H54 (cell line): Measurements from ENCODE around the gene KRTAP10-12.

Experiments
- DNase-seq: peaks from one replicate; pipeline ENCODE4 v3.0.0; 2011; ENCODE audit warnings: low spot score, mixed read lengths; ENCODE audit not compliant: insufficient read length
- FAIRE-seq: peaks from 3 replicates; lab custom pipeline; 2011; peaks lifted over from hg19 to GRCh38; lab: Jason Lieb, UNC
- POLR2A ChIP-seq: IDR thresholded peaks from 2 replicates; pipeline ENCODE4 v1.6.1; 2011; ENCODE audit warnings: low read depth, mild to moderate bottlenecking, low read length

KRTAP10-12 gene

DNA sequence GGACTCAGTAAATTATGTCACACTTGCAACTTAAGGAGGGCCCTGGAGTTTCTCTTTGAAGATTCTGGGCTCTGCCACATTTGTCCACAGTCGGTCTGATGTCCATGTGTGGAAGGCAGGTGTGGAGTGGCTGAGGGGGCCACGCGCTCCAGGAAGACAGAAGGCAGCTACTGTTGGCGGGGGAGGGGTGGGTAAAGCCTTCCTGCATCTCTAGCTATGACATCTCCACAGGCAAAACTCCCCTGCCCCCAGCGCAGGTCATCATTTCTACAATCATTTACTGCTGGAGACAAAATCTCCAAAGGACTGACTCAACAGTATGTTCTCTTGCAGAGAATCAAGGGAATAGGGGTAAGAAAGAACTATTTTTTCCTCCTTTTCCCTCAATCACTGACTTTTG, 25.8 kb downstream of the KRTAP10-12 start:
- no peak for FAIRE-seq
- DNase-seq = no peak
- TF ChIP-seq POLR2A = no peak

DNA sequence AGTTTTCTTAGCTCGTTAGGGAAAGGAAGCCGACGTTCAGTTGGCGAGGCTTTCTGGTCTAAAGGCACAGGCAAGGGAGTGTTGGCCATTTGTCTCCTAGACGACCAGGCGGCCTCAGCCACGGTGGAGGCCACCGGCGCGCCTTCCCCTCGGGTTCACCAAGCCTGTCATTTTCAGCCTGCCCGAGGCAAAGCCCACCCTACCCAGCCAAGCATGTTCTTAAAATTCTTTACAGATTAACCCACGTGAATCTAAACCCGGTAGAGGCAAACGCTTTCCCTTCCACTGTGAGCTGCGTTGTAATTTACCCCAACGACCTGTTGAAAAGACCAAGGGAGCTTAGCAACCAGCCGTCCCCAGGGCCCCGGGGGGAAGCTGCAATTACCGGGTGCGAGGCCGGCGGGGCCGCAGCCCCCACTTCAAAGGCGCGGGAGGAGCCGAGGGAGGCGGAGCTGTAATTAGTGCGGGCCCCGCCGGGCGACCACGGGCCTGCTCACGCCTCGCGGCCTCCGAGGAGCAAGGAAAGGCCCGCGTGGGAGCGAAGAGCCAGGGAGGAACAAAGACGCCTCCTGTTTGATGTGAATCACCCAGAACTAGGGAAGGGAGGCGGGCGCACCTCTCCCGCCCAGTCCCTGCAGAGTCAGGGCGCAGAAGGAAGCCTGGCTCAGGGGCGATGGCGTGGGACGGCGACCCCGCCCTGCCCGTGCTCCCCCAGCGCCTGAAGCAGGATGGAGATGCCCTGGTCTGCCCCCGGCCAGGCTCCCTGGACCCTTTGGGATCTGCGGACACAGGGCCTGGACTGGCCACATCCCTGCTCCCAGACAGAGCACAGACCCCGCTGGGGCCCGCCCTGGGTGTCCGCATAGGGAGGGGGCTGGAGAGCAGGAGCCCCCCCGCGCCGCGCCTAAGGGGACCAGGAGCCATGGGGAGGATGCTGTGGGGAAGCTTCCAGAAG, 26.5 kb downstream of the KRTAP10-12 start:
- FAIRE-seq = no peak
- TF ChIP-seq POLR2A = no peak

DNA sequence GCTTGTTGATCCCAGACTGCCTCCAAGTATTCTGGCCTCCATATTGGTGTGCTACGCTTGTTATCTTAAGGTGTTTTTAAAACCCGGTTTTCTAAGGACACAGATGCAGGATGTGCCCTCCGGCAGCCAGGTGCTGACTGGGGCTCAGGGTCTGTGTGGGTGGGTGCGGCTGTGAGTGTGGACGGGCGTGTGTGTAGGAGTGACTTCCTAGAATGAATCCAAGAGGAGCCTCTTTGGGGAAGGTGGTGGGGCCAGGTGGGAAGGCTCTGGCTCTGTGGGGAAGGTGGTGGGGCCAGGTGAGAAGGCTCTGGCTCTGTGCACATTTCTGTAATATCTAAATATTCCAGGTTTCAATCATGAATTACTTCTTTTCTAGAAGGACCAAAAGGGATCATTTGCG, 27.2 kb downstream of the KRTAP10-12 start:
- no peak for DNase-seq
- no peak for TF ChIP-seq POLR2A
- FAIRE-seq = no peak

More for the DNA sequence above, 26.5 kb downstream of the KRTAP10-12 start:
- DNase-seq = no peak

DNA sequence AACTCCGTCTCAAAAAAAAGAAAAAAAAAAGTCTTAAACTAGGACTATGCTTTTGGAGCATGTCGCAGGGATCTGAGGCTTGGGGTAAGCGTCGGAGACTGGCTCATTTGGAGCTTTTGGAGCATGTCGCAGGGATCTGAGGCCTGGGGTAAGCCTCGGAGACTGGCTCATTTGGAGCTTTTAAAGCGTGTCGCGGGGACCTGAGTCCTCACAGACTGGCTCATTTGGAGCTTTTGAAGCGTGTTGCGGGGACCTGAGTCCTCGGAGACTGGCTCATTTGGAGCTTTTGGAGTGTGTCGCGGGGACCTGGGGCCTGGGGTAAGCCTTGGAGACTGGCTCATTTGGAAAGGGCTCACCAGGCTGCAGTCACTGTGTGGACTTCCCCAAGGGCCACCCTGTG, 28.0 kb downstream of the KRTAP10-12 start:
- no peak for FAIRE-seq
- DNase-seq = no peak
- TF ChIP-seq POLR2A = no peak

DNA sequence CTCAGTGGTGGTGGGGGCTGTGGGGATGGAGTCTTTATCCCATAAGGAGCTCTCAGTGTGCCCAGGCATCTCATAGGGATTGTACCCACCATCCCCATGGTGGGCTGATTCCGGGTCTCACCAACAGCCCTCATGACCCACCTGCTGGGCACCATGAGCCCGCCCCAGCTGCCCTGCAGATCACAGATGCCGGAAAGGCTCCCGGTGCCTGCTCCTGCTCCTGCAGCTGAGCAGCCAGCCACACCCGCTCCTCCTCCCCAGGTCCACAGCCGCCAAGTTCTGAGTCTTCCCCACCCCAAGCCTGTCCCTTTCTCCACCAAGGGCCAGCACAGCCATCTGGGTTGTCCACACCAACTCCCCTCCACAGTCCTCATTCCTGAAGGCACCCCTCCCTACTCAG, 29.9 kb downstream of the KRTAP10-12 start:
- FAIRE-seq (no peak), DNase-seq (no peak)
- no peak for TF ChIP-seq POLR2A

DNA sequence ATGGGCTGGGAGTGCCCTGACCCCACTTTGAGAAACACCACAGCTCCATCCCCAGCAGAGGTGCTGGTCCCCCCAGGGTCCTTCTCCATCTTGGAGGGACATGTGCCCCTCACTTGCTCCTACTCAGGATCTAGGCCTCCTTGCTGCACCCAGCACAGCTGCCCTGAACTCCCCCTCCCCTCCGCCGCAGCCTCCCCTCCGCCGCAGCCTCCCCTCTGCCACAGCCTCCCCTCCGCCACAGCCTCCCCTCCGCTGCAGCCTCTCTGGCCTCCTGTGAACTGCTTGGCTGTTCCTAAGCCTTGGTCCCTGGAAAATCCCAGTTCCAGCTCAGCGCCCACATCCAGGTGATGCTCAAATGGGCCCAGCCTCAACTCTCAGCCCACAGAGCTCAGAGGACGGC, 30.3 kb downstream of the KRTAP10-12 start:
- TF ChIP-seq POLR2A = no peak
- DNase-seq (no peak), FAIRE-seq (no peak)

DNA sequence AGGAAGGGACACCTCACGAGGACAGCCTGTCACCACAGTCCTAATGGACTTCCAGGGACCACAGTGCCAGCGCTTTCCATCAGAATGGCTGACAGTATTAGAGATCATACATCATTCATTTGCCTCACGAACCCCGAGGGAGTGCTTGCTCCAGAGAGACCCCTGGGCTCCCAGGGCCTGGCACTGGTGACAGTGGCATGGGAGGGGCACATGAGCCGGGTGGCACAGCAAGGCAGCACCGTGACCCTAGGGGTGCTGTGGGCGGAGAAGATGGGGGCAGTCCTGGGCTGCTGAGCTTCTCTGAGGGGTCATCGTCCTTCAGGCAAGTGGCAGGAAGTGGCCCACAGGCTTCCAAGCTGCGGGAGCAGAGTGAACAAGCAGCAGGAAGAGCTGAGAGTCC, 30.8 kb downstream of the KRTAP10-12 start:
- TF ChIP-seq POLR2A = no peak
- FAIRE-seq = no peak

DNA sequence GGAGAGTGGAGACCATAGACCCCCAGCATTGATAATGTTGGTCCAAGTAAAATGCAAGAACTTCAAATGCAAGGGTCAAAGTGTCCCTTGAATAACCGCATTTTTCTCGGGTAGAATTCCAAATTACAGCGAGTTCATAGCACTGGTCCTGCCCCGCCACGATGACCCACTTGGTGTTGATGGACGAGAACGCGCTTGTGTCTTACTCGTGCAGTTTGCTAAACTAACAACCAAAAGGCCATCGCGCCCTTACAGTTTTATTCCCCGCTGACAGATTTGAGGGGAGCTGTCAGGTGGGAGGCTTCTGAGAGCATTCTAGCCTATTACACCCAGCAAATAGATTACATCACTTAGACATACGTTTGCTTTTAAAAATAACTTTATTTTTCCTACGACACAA, 31.7 kb downstream of the KRTAP10-12 start:
- DNase-seq (no peak), FAIRE-seq (no peak)
- no peak for TF ChIP-seq POLR2A

More for the DNA sequence above, 30.8 kb downstream of the KRTAP10-12 start:
- no peak for DNase-seq

DNA sequence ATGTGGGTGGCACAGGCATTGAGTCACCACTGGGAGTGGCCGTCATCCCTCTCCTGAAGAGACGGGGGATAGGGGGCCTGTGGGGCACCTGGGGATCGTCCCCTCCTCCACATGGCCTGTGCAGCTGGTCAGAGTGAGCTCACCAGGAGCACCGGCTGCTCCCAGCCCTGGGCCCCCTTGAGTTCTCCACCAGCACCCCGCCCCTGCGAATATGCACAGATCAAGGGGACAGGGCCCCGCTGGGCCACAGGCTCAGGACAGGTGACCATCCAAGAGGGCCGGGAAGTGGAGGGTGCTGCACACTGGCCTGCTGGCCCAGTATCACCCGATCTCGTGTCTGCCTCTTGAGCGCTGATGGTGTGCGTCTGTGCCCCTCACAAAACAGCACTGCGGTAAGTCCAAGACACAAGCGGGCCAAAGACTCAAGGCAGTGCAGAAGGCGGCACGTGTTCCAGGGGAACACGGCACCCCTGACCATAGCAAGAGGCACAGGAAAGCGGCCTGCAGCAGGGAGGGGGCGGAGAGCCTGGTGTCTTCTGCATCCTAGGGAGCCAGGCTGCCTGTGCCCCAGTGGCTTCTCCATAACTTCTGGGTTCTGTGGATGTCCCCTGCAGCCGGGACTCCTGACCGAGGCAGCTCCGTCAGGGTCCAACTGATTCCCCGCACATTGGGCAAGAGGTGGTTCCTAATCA, 32.5 kb downstream of the KRTAP10-12 start:
- no peak for TF ChIP-seq POLR2A
- FAIRE-seq (no peak), DNase-seq (no peak)

DNA sequence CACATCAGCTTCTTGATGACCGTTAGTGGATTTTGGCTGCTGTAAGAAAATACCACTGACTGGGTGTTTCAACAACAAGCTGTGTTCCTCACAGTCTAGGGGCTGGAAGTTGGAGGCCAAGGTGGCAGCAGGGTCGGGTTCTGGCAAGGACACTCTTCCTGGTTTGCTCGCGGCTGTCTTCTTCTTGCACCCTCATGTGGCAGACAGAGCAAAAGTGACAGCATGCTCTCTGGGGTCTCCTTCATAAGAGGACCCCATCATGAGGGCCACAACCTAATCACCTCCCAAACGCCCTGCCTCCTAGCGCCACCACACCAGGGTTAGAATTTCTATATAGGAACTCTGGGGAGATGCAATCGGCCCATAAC, 33.0 kb downstream of the KRTAP10-12 start:
- TF ChIP-seq POLR2A = no peak
- DNase-seq (no peak), FAIRE-seq (no peak)

DNA sequence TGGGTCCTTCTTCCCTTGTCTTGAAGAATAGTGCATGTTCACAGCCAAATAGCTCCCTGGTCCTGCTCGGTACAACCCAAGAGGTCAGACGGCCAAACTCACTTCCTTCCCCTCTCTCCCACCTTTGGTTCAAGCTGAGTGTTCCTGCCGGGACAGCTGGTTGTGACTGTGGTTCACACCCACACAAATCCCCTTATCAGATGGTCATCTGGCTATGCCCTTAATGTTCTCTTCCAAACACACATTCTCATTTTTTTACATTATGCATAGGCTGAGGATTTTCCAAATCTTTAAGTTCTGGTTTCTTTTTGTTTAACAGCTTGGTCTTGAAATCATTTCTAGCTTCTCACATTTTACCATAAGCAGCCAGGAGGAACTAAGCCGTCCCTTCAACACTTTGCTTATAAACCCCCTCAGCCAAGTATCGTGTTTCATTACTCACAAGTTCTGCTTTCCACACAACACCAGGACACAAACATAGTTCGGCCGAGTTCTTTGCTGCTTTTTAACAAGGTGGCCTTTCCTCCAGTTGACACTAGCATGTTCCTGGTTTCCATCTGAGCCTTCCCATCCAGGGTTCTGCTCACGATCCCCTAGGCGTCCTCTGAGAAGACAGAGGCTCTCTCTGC, 34.1 kb downstream of the KRTAP10-12 start:
- TF ChIP-seq POLR2A = no peak
- DNase-seq = no peak
- no peak for FAIRE-seq

DNA sequence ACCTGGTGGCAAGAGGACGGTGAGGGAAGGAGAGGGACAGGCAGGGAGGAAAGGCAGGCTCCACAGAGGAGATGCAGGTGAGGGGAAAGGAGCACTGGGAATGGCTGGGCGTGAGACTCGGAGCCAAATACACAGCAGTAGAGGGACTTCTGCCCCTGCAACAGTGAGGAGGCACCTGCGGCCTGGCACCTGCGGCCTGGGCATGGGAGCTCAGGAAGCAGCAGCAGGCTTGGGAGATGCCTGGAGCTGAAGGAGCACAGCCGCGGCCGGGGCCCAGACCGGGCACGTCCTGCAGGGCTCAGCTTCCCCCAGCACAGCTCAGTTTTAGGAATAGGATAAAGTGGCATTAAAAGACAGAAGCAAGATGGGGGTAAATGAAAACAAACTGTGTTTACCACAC, 35.3 kb downstream of the KRTAP10-12 start:
- DNase-seq (no peak), FAIRE-seq (no peak)
- no peak for TF ChIP-seq POLR2A

DNA sequence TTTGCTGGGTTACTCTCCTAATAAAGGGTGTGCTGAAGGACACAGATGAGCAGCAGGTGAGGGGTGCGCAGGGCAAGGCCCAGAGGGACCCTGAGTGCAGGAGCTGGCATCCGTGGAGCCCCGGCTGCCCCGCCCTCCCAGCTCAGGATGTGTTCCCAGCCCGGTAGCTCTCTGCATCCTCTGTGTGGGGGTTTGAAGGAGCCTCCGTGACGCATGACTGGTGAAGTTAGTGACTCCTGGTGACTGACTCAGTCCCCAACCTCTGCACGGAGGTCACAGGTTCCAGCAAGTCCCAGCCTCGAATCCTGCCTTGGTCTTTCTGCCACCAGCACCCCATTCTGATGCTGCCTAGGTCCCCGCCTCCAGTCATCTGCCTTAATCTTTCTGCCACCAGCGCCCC, 36.0 kb downstream of the KRTAP10-12 start:
- TF ChIP-seq POLR2A = no peak
- no peak for FAIRE-seq
- no peak for DNase-seq
